Measurements from ENCODE around the gene SNTN. TPM values are rescaled to one million over a fixed set of nuclear protein-coding genes. Genes with fewer than 3 reads are reported as not detected.

The SNTN gene
- total RNA-seq, 1 donor from 2014 or later = not detected

GRCh38 chr3:63674586-63674985 lies 22.1 kb downstream of the SNTN start:
- no peak for DNase-seq

DNA sequence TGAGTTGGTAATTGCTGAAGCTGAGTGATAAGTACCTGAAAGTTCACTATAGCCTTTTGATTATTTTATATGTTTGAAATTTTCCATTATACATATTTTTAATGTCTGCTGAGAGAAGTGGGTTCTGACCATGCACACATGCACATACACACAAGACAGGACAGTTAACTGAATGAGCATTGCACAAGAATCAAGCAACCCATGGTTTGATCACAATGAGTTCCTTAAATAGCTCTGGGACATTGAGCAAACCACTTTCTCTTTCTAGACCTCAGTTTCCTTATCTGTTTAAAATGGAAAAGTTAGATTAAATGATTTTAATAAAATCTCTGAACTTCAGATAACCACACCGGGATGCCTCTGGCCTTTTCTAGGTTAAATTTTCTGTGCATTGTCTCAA lies 26.7 kb downstream of the SNTN start:
- no peak for DNase-seq

GRCh38 chr3:63684081-63684480 lies 31.6 kb downstream of the SNTN start:
- DNase-seq = no peak

DNA sequence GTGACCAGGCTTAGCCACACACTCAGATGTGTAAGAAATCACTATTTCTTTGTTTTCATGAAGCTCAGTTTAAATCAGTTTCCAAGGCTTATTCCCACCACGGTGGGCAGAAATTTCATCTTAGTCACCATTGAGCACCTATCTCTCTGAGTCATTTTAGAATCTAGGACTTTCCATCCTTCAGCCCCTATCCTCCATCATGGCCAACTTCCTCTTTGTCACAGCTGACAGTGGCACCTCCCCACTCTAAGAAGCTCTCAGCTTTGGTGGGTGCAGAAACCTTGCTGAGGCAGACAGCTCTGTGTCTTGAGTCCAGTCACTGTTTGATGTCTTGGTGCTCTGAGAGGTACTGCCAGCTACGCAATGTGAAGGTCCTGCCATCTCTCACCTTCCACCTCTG lies 32.9 kb downstream of the SNTN start:
- no peak for DNase-seq

- DNase-seq = no peak
Measured at GRCh38 chr3:63687278-63688225, 35.1 kb downstream of the SNTN start.

- no peak for DNase-seq
Measured at GRCh38 chr3:63689285-63689684, 36.8 kb downstream of the SNTN start.

DNA sequence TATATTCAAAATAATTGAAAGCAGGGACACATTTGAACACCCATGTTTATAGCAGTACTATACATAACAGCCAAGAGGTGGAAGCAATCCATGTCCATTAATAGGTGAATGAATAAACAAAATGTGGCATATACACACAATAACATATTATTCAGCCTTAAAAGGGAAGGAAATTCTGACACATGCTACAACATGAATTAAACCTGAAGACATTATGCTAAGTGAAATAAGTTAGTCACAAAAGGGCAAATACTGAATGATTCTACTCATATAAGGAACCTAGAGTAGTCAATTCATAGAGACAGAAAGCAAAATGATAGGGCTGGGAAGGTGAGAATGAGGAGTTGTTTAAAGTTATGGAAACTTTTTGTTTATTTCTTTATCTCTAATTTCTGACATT lies 40.9 kb downstream of the SNTN start:
- DNase-seq = no peak

DNA sequence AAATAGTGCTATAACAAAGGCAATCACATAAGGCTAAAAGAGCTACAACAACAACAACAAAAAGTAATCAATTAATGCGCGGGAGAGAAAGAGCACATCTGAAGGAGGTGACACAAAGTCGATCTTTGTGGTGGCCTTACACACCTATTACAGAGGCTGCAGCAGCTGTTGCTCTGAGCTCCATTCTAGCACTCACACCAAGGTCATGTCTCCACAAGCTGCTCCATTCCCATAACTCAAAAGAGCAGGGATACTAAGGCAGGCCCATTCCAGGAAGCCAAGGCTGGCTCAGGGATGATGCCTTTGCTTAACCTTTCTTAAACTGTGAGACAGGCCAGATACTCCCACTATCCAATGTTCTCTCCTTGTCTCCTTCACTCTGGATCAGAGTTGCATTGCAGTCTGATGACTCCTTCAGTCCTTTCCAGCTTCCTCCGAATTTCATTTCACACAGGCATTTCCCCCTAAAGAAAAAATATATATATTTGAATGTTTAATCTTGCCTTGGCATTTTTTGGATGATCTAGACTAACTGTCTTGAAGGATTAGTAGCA lies 52.7 kb downstream of the SNTN start:
- DNase-seq = no peak

DNA sequence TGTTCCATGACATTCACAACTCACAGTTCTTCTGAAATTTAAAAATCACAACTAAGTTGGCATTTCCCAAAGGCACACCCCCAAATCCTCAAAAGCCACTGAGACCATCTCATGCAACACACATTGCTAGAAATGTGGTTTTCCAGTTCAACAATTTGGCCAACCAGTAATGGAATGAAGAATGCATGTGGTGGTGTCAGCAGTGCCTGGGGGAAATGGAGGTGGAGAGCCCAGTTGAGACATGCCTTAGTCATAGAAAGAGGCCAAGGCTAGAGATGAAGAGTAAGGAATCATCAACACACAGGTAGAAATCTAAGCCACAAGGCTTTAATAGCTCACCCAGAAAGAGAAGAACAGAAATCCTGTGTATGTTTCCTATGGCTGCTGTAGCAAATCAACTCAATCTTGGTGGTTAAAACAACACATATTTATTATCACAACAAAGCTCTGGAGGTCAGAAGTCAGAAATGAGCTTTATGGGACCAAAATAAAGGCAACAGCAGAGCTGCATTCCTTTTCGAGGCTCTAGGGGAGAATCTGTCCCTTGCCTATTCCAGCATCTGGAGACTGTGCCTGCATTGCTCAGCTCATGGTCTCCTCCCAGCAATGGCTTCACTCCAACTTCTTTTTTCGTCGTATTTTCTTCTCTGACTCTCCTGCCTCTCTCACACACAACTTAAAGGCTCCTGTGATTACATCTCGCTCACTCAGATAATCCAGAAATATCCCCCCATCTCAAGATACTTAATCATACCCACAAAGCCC lies 54.0 kb downstream of the SNTN start:
- DNase-seq = no peak

DNA sequence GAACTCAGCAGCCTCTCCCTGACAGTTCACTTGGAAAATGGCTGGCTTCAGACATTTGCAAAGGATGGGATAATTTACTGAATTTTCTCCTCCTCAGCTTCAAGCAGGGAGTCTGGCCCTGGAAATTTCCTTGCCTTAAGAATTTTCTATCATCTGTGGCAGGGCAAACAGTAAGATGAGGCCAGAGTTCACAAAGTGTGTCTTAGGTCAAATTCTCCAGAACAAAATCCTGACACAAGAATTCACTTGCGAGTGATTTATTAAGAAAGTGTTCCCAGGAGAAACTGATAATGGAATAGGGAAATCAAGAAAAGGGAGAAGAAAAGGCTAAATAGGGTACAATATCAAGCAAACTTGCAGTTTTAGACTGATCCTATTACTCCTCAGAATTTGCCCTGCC lies 55.3 kb downstream of the SNTN start:
- DNase-seq = no peak

GRCh38 chr3:63709576-63709975 lies 57.1 kb downstream of the SNTN start:
- no peak for DNase-seq

Other genes with a start within 250 kb of the SNTN start
- gene C3orf49, start 166.6 kb downstream of the SNTN start, total RNA-seq = not detected
- 43.6 TPM for gene THOC7, start 211.1 kb downstream of the SNTN start, total RNA-seq
- gene ATXN7, start 211.2 kb downstream of the SNTN start, total RNA-seq = 18.3 TPM